Smooth muscle cell (in vitro differentiated cells): ENCODE measurements around the gene SETD2. TPM values are rescaled to one million over a fixed set of nuclear protein-coding genes. Genes with fewer than 3 reads are reported as not detected.

Experiments used
- DNase-seq: peaks from one replicate; lab custom pipeline; 2025; ENCODE audit not compliant: unreplicated experiment; lab: John Stamatoyannopoulos, UW
- H2AFZ ChIP-seq: fragments of 200-600 bp; sonication (generic); 2 replicates; pipeline ENCODE4 v1.6.0; 2016; ENCODE audit warnings: antibody characterized with exemption, low read depth, mild to moderate bottlenecking
- H3F3A ChIP-seq: fragments of 200-600 bp; sonication (generic); 2 replicates; pipeline ENCODE4 v1.6.0; 2017; ENCODE audit warnings: antibody characterized with exemption, low read depth
- H3K27ac ChIP-seq: fragments of 200-600 bp; sonication (generic); 2 replicates; pipeline ENCODE4 v1.5.1; 2016; ENCODE audit warnings: low read depth, mild to moderate bottlenecking
- H3K27me3 ChIP-seq: fragments of 200-600 bp; sonication (generic); 2 replicates; pipeline ENCODE4 v1.6.1; 2016; ENCODE audit warnings: low read depth, mild to moderate bottlenecking
- H3K36me3 ChIP-seq: fragments of 200-600 bp; sonication (generic); 2 replicates; pipeline ENCODE4 v1.5.1; 2016; ENCODE audit warnings: low read depth
- H3K4me1 ChIP-seq: fragments of 200-600 bp; sonication (generic); 2 replicates; pipeline ENCODE4 v1.5.1; 2016; ENCODE audit warnings: low read depth
- H3K4me2 ChIP-seq: fragments of 200-600 bp; sonication (generic); 2 replicates; pipeline ENCODE4 v1.6.0; 2016; ENCODE audit warnings: mild to moderate bottlenecking
- H3K4me3 ChIP-seq: fragments of 200-600 bp; sonication (generic); 2 replicates; pipeline ENCODE4 v1.5.1; 2016; ENCODE audit warnings: mild to moderate bottlenecking
- H3K79me2 ChIP-seq: fragments of 200-600 bp; sonication (generic); 2 replicates; pipeline ENCODE4 v1.6.0; 2016; ENCODE audit warnings: low read depth, mild to moderate bottlenecking
- H3K9ac ChIP-seq: fragments of 200-600 bp; sonication (generic); 2 replicates; pipeline ENCODE4 v1.6.0; 2016; ENCODE audit warnings: low read depth
- H3K9me3 ChIP-seq: fragments of 200-600 bp; sonication (generic); replicated peaks from 2 replicates; pipeline ENCODE4 v1.5.1; 2016; ENCODE audit warnings: low read depth
- H4K20me1 ChIP-seq: fragments of 200-600 bp; sonication (generic); 2 replicates; pipeline ENCODE4 v1.6.0; 2016; ENCODE audit warnings: low read depth
- WGBS: methylation state at CpG from one replicate; pipeline ENCODE4 v1.1.7; 2016; ENCODE audit warnings: low lambda C conversion rate; 5-methylcytosine and 5-hydroxymethylcytosine counted together
- polyA plus RNA-seq: library from polyadenylated mRNA; unstranded; fragments of >200 nt; fragmentation: Nextera tagmentation; extraction: Ambion mirVana; gene quantifications from 2 replicates; pipeline ENCODE4 v1.2.1, GENCODE V29; 2016
- total RNA-seq: library from RNA; depleted of rRNA; stranded (reverse); fragments of >200 nt; gene quantifications from 2 replicates; pipeline ENCODE4 v1.2.3, GENCODE V29; 2014
- TF ChIP-seq, protein P1 (sequence below): fragments of 200-600 bp; sonication (generic); IDR thresholded peaks from 2 replicates; pipeline ENCODE4 v1.5.1; 2017; ENCODE audit warnings: borderline replicate concordance, mild to moderate bottlenecking, antibody characterized with exemption; ENCODE audit not compliant: insufficient read depth, poor library complexity, severe bottlenecking

Gene SETD2
- total and polyA plus RNA-seq, 2 experiments from 2014 or later, result 8.3 to 28.4 TPM

DNA sequence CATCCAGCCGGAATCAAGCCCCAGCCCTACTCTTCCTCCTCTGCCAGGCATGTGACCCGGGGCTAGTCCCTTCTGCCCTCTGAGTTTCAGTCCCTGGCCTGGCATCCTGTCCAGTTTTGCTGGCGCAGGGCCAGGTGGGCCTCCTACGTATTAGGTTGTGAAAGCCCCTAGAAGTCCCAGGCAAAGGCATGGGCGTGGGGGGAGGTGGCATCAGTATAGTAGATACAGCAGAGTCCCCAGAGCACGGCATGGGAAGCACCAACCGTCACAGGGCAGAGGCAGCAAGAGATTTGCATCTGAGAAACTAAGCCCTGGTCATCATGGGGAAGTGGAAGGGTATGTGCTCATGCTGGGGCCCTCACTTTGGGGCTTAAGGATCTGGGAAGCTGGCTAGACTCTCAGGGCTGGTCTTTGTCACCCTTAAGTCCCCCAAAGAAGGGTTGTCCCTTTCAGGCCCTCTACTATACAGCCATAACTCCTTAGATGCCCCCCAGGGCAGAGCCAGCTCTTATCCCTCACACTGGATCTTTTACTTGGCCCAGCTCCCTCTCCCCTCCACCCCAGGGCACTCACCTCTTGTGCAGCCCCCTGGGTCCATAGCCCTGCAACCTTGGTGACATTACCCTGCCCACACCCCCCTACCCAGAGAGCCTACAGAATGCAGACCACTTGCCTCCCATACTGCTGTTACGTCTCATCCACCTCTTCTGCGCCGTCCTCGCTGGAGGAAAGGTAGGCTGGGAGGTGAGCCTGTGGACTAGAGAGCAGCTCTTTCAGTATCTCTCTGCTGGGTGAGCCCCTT is 173.1 kb downstream of the SETD2 start:
- H3K36me3 ChIP-seq, result no peaks in the 10 kb centered on the region
- no peaks in the 10 kb centered on the region for H3K27me3 ChIP-seq
- H3K9me3 ChIP-seq, result no peaks in the 10 kb centered on the region
- H3F3A ChIP-seq, result no peaks in the 10 kb centered on the region
- 92% methylated on average over 11 of the region's 11 CpGs for WGBS
- no peaks in the 10 kb centered on the region for H3K79me2 ChIP-seq
- peaks cover 3% of the 10 kb centered on the region for H3K4me1 ChIP-seq
- no peak overlapping the region for H3K9ac ChIP-seq
- no peaks in the 10 kb centered on the region for H4K20me1 ChIP-seq
- H3K4me3 ChIP-seq, result no peak overlapping the region
- no peak overlapping the region for H2AFZ ChIP-seq
- DNase-seq, result no peak
- no peak overlapping the region for H3K27ac ChIP-seq
- TF ChIP-seq, protein P1, sequence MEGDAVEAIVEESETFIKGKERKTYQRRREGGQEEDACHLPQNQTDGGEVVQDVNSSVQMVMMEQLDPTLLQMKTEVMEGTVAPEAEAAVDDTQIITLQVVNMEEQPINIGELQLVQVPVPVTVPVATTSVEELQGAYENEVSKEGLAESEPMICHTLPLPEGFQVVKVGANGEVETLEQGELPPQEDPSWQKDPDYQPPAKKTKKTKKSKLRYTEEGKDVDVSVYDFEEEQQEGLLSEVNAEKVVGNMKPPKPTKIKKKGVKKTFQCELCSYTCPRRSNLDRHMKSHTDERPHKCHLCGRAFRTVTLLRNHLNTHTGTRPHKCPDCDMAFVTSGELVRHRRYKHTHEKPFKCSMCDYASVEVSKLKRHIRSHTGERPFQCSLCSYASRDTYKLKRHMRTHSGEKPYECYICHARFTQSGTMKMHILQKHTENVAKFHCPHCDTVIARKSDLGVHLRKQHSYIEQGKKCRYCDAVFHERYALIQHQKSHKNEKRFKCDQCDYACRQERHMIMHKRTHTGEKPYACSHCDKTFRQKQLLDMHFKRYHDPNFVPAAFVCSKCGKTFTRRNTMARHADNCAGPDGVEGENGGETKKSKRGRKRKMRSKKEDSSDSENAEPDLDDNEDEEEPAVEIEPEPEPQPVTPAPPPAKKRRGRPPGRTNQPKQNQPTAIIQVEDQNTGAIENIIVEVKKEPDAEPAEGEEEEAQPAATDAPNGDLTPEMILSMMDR, result no peak
- H3K4me2 ChIP-seq, result no peak overlapping the region

DNA sequence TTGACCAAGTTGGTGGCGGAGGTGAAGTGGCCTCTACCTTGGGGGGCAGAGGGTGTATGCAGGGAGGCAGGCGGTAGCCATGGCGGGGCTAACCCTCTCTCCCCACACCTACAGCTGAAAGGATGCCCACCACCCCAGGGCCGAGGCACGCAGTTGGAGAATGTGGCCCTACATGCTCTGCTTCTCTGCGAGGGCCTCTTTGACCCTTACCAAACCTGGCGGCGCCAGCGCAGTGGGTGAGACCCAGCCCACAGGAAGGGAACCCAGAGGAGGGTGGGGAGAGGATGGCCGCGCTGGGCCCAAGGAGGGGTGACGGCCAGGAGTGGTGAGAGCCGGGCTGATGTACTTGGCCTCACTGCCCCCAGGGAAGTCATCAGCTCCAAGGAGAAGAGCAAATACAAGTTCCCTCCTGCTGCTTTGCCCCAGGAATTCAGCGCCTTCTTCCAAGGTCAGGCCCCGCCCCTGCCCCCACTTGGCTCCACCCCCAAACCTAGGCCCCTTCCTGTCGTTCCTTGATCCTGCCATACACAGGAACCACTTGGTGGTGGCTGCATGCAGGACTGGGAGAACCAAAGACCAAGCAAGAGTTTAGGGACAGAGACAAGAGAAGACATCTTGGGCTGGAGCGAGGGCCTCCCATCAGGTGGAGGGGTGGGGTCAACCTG is 174.6 kb downstream of the SETD2 start:
- H3F3A ChIP-seq, result no peaks in the 10 kb centered on the region
- no peak overlapping the region for H3K4me3 ChIP-seq
- peaks cover 3% of the 10 kb centered on the region for H3K4me1 ChIP-seq
- DNase-seq, result no peak
- no peaks in the 10 kb centered on the region for H4K20me1 ChIP-seq
- no peaks in the 10 kb centered on the region for H3K79me2 ChIP-seq
- no peaks in the 10 kb centered on the region for H3K27me3 ChIP-seq
- H3K4me2 ChIP-seq, result no peak overlapping the region
- no peak overlapping the region for H2AFZ ChIP-seq
- H3K36me3 ChIP-seq, result no peaks in the 10 kb centered on the region
- TF ChIP-seq, protein P1, result no peak
- H3K9ac ChIP-seq, result no peak overlapping the region
- 94% methylated on average over 17 of the region's 17 CpGs for WGBS
- no peaks in the 10 kb centered on the region for H3K9me3 ChIP-seq
- no peak overlapping the region for H3K27ac ChIP-seq

DNA sequence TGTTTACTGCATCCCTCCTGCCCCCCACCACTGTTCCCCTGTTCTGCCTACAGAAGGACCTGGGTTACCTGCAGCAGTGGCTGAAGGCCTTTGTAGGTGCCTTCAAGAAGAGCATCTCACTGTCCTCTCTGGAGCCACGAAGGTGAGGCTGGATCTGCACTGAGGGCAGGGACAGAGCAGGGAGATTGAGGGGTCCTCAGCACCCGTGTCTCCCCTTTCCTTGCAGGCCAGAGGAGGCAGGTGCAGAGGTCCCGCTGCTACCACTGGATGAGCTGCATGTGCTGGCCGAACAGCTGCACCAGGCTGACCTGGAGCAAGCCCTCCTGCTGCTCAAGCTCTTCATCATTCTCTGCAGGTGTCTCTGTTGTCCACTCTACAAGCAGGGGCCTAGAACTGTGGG is 175.3 kb downstream of the SETD2 start:
- H3K27ac ChIP-seq, result no peak overlapping the region
- H3K27me3 ChIP-seq, result no peaks in the 10 kb centered on the region
- DNase-seq, result no peak
- H4K20me1 ChIP-seq, result no peaks in the 10 kb centered on the region
- TF ChIP-seq, protein P1, result no peak
- no peak overlapping the region for H2AFZ ChIP-seq
- no peak overlapping the region for H3K4me2 ChIP-seq
- H3K4me1 ChIP-seq, result peaks cover 3% of the 10 kb centered on the region
- 88% methylated on average over 4 of the region's 4 CpGs for WGBS
- no peaks in the 10 kb centered on the region for H3F3A ChIP-seq
- H3K9me3 ChIP-seq, result no peaks in the 10 kb centered on the region
- H3K9ac ChIP-seq, result no peak overlapping the region
- no peaks in the 10 kb centered on the region for H3K36me3 ChIP-seq
- no peaks in the 10 kb centered on the region for H3K79me2 ChIP-seq
- H3K4me3 ChIP-seq, result no peak overlapping the region
